Hepatocyte (in vitro differentiated cells): ENCODE measurements around the gene MIEF1.

Experiments used
- CTCF ChIP-seq: fragments of 200-600 bp; sonication (generic); IDR thresholded peaks from 2 replicates; pipeline ENCODE4 v1.5.1; 2016; ENCODE audit warnings: antibody characterized with exemption, mild to moderate bottlenecking; ENCODE audit not compliant: poor library complexity
- EZH2 ChIP-seq: fragments of 200-600 bp; sonication (generic); IDR thresholded peaks from 2 replicates; pipeline ENCODE4 v1.6.1; 2016; ENCODE audit warnings: antibody characterized with exemption, mild to moderate bottlenecking, borderline replicate concordance
- EZH2phosphoT487 ChIP-seq: fragments of 200-600 bp; sonication (generic); IDR thresholded peaks from one replicate; pipeline ENCODE4 v1.6.1; 2018; ENCODE audit warnings: antibody characterized with exemption, mild to moderate bottlenecking, low read depth, moderate library complexity; ENCODE audit not compliant: unreplicated experiment, severe bottlenecking

DNA sequence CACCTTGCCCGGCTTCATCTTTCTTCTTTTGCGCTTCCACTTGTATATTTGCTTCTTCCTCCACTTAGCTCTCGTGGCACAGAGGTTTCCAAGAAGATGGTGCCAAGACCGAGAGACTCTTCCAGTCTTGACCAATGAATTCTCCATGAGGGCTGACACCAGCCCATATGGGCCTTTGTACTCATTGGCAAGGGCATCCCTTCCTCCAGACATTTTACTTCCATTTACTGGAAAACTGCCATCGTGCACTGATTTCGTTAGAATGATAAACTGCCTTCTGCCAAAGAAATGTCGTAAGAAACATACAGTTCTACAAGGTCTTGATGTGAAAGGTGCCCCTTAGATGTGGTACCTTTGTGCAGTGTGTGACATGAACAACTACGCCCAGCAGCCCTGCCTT is 4.7 kb upstream of the MIEF1 start:
- TF ChIP-seq CTCF (no peak), EZH2 (no peak), EZH2phosphoT487 (no peak)
